ENCODE data around the gene MRPS18A. TPM values are rescaled to one million over a fixed set of nuclear protein-coding genes. Genes with fewer than 3 reads are reported as not detected.

MRPS18A gene
- total RNA-seq, 1 donor from 2014 or later = 29.8 TPM

DNA sequence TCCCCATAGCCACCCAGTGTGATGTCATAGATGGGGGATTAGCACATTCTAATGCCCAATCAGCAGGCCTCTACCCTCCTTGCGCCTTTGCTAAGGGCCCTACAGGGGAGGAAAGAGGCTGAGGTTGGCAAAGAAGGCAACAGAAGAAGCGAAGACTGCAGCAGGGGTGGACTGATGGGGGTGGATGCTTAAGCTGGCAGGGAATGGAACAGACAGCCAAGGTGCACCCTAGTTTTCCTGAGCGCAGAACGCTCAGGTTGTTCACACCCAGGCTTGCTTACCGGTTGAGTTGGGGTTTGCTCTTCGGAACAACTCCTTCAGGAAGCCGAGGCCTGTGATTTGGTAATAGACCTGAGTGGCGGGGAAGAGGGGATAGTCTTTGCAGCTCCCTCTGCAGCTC, 12.7 kb downstream of the MRPS18A start:
- H3K4me1 ChIP-seq = peaks cover 5 to 6% of the 10 kb centered on the region in 2 donors
- H3K36me3 ChIP-seq = peaks cover 59 to 90% of the 10 kb centered on the region in 2 donors
- no peaks in the 10 kb centered on the region for H3K9me3 ChIP-seq
- no peak overlapping the region for H3K4me3 ChIP-seq
- TF ChIP-seq, protein P1, sequence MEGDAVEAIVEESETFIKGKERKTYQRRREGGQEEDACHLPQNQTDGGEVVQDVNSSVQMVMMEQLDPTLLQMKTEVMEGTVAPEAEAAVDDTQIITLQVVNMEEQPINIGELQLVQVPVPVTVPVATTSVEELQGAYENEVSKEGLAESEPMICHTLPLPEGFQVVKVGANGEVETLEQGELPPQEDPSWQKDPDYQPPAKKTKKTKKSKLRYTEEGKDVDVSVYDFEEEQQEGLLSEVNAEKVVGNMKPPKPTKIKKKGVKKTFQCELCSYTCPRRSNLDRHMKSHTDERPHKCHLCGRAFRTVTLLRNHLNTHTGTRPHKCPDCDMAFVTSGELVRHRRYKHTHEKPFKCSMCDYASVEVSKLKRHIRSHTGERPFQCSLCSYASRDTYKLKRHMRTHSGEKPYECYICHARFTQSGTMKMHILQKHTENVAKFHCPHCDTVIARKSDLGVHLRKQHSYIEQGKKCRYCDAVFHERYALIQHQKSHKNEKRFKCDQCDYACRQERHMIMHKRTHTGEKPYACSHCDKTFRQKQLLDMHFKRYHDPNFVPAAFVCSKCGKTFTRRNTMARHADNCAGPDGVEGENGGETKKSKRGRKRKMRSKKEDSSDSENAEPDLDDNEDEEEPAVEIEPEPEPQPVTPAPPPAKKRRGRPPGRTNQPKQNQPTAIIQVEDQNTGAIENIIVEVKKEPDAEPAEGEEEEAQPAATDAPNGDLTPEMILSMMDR (IDR thresholded peaks at IDR 0.05) = no peak
- intact Hi-C loops (cut with DNase I) = no loop called here
- no peak for DNase-seq (ENCODE audit: low spot score in 2 of 2)
- no peak overlapping the region for H3K27ac ChIP-seq
- no peaks in the 10 kb centered on the region for H3K27me3 ChIP-seq

- TF ChIP-seq, protein P1 (IDR thresholded peaks at IDR 0.05) = no peak
Measured at GRCh38 chr6:43674291-43674690, 13.3 kb downstream of the MRPS18A start.

GRCh38 chr6:43673444-43674084, 14.0 kb downstream of the MRPS18A start:
- Histone ChIP-seq H3K27ac (peak overlapping the region; percentile 8 to 44), H3K36me3 (peaks cover 55 to 78% of the 10 kb centered on the region in 2 donors), H3K4me1 (peaks cover 13 to 19% of the 10 kb centered on the region in 2 donors), H3K27me3 (no peaks in the 10 kb centered on the region), H3K4me3 (no peak overlapping the region), H3K9me3 (no peaks in the 10 kb centered on the region)
- intact Hi-C loops (cut with DNase I) = loop anchor here (2.0 kb wide), 1 partner anchor 13 kb away; the partner anchor contains the start of gene MRPS18A
- TF ChIP-seq, protein P1 (IDR thresholded peaks at IDR 0.05) = no peak
- DNase-seq (ENCODE audit: low spot score in 2 of 2) = no peak

More at GRCh38 chr6:43674291-43674690, 13.3 kb downstream of the MRPS18A start:
- Histone ChIP-seq H3K9me3 (no peaks in the 10 kb centered on the region), H3K27me3 (no peaks in the 10 kb centered on the region), H3K4me1 (peaks cover 10 to 12% of the 10 kb centered on the region in 2 donors), H3K36me3 (peaks cover 57 to 85% of the 10 kb centered on the region in 2 donors), H3K27ac (no peak overlapping the region), H3K4me3 (no peak overlapping the region)
- DNase-seq (ENCODE audit: low spot score in 2 of 2) = no peak
- intact Hi-C loops (cut with DNase I) = no loop called here

GRCh38 chr6:43671801-43672690, 15.5 kb downstream of the MRPS18A start:
- intact Hi-C loops (cut with DNase I) = loop anchor here (2.0 kb wide), 1 partner anchor 15 kb away; the partner anchor contains the start of gene MRPS18A
- H3K9me3 ChIP-seq = no peaks in the 10 kb centered on the region
- peaks cover 40 to 62% of the 10 kb centered on the region in 2 donors for H3K36me3 ChIP-seq
- H3K27me3 ChIP-seq = no peaks in the 10 kb centered on the region
- H3K4me3 ChIP-seq = no peak overlapping the region
- peaks cover 25 to 32% of the 10 kb centered on the region in 2 donors for H3K4me1 ChIP-seq
- peak overlapping the region; percentile 44 to 61 for H3K27ac ChIP-seq
- DNase-seq (ENCODE audit: low spot score in 2 of 2) = no peak
- TF ChIP-seq, protein P1 (IDR thresholded peaks at IDR 0.05) = no peak

GRCh38 chr6:43671011-43671800, 16.4 kb downstream of the MRPS18A start:
- TF ChIP-seq, protein P1 (IDR thresholded peaks at IDR 0.05) = no peak
- peaks cover 27 to 32% of the 10 kb centered on the region in 2 donors for H3K4me1 ChIP-seq
- no peaks in the 10 kb centered on the region for H3K27me3 ChIP-seq
- no peak for DNase-seq (ENCODE audit: low spot score in 2 of 2)
- peaks cover 32 to 54% of the 10 kb centered on the region in 2 donors for H3K36me3 ChIP-seq
- no peaks in the 10 kb centered on the region for H3K9me3 ChIP-seq
- H3K4me3 ChIP-seq = no peak overlapping the region
- intact Hi-C loops (cut with DNase I) = no loop called here
- no peak overlapping the region for H3K27ac ChIP-seq

All from ascending aorta (tissue), 2 donors.